ENCODE measurements around the gene CHAMP1.

CHAMP1 gene

GRCh38 chr13:114283576-114283975 is 30.7 kb upstream of the CHAMP1 start:
- no peak for TF ChIP-seq FOXM1 (IDR thresholded peaks at IDR 0.05; ENCODE audit: borderline replicate concordance, low read depth)
- TF ChIP-seq, protein P1, sequence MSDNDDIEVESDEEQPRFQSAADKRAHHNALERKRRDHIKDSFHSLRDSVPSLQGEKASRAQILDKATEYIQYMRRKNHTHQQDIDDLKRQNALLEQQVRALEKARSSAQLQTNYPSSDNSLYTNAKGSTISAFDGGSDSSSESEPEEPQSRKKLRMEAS (IDR thresholded peaks at IDR 0.05), result no peak
- TF ChIP-seq YY1 (IDR thresholded peaks at IDR 0.05; ENCODE audit: low read depth), result no peak
- no peak for TF ChIP-seq NFIC (IDR thresholded peaks at IDR 0.05)
- TF ChIP-seq CEBPB (IDR thresholded peaks at IDR 0.05), result no peak
- no peak for TF ChIP-seq TEAD4 (IDR thresholded peaks at IDR 0.05)
- no peak for TF ChIP-seq REST (IDR thresholded peaks at IDR 0.05; ENCODE audit: low read depth)
- no peak for TF ChIP-seq CREB1 (IDR thresholded peaks at IDR 0.05; ENCODE audit: low read depth)
- TF ChIP-seq TAF1 (IDR thresholded peaks at IDR 0.05; ENCODE audit: low read depth), result no peak
- TF ChIP-seq ZBTB7A (IDR thresholded peaks at IDR 0.05; ENCODE audit: low read depth), result no peak
- no peak for TF ChIP-seq RAD21 (IDR thresholded peaks at IDR 0.05; ENCODE audit: low read depth)
- TF ChIP-seq, protein P2, sequence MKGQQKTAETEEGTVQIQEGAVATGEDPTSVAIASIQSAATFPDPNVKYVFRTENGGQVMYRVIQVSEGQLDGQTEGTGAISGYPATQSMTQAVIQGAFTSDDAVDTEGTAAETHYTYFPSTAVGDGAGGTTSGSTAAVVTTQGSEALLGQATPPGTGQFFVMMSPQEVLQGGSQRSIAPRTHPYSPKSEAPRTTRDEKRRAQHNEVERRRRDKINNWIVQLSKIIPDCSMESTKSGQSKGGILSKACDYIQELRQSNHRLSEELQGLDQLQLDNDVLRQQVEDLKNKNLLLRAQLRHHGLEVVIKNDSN (IDR thresholded peaks at IDR 0.05), result no peak
- no peak for TF ChIP-seq EP300 (IDR thresholded peaks at IDR 0.05; ENCODE audit: borderline replicate concordance)

GRCh38 chr13:114284680-114285079 is 29.6 kb upstream of the CHAMP1 start:
- TF ChIP-seq FOXM1 (IDR thresholded peaks at IDR 0.05; ENCODE audit: borderline replicate concordance, low read depth), result no peak
- TF ChIP-seq TAF1 (IDR thresholded peaks at IDR 0.05; ENCODE audit: low read depth), result no peak
- no peak for TF ChIP-seq CEBPB (IDR thresholded peaks at IDR 0.05)
- TF ChIP-seq REST (IDR thresholded peaks at IDR 0.05; ENCODE audit: low read depth), result no peak
- TF ChIP-seq ZBTB7A (IDR thresholded peaks at IDR 0.05; ENCODE audit: low read depth), result no peak
- no peak for TF ChIP-seq EP300 (IDR thresholded peaks at IDR 0.05; ENCODE audit: borderline replicate concordance)
- no peak for TF ChIP-seq TEAD4 (IDR thresholded peaks at IDR 0.05)
- TF ChIP-seq, protein P1 (IDR thresholded peaks at IDR 0.05), result no peak
- no peak for TF ChIP-seq NFIC (IDR thresholded peaks at IDR 0.05)
- TF ChIP-seq EGR1 (IDR thresholded peaks at IDR 0.05), result no peak
- no peak for TF ChIP-seq TCF12 (IDR thresholded peaks at IDR 0.05; ENCODE audit: low read depth)
- TF ChIP-seq, protein P2 (IDR thresholded peaks at IDR 0.05), result no peak
- no peak for TF ChIP-seq YY1 (IDR thresholded peaks at IDR 0.05; ENCODE audit: low read depth)

- TF ChIP-seq CEBPB (IDR thresholded peaks at IDR 0.05) (no peak), CREB1 (IDR thresholded peaks at IDR 0.05; ENCODE audit: low read depth) (no peak), EP300 (IDR thresholded peaks at IDR 0.05; ENCODE audit: borderline replicate concordance) (no peak), YY1 (IDR thresholded peaks at IDR 0.05; ENCODE audit: low read depth) (no peak), REST (IDR thresholded peaks at IDR 0.05; ENCODE audit: low read depth) (no peak), TCF12 (IDR thresholded peaks at IDR 0.05; ENCODE audit: low read depth) (no peak)
- TF ChIP-seq, protein P2 (IDR thresholded peaks at IDR 0.05), result no peak
These were observed 29.0 kb upstream of the CHAMP1 start for GRCh38 chr13:114285166-114285808.

- TF ChIP-seq EP300 (IDR thresholded peaks at IDR 0.05; ENCODE audit: borderline replicate concordance) (no peak), NFIC (IDR thresholded peaks at IDR 0.05) (no peak), RAD21 (IDR thresholded peaks at IDR 0.05; ENCODE audit: low read depth) (no peak), FOXM1 (IDR thresholded peaks at IDR 0.05; ENCODE audit: borderline replicate concordance, low read depth) (no peak), CREB1 (IDR thresholded peaks at IDR 0.05; ENCODE audit: low read depth) (no peak), ZBTB7A (IDR thresholded peaks at IDR 0.05; ENCODE audit: low read depth) (no peak), YY1 (IDR thresholded peaks at IDR 0.05; ENCODE audit: low read depth) (no peak), TCF12 (IDR thresholded peaks at IDR 0.05; ENCODE audit: low read depth) (no peak), REST (IDR thresholded peaks at IDR 0.05; ENCODE audit: low read depth) (no peak), EGR1 (IDR thresholded peaks at IDR 0.05) (no peak), CEBPB (IDR thresholded peaks at IDR 0.05) (no peak), TEAD4 (IDR thresholded peaks at IDR 0.05) (no peak)
- TF ChIP-seq, protein P2 (IDR thresholded peaks at IDR 0.05), result no peak
These were observed 27.5 kb upstream of the CHAMP1 start for GRCh38 chr13:114286808-114287207.

Data from Ishikawa (cell line).